COLO668 (cell line): ENCODE data around the gene KIF5A.
A peak's percentile ranks its signal among the peaks of the same experiment; 100 is the strongest.

ENCODE experiments used
- DNase-seq: peaks from one replicate; lab custom pipeline; 2025; ENCODE audit not compliant: unreplicated experiment; lab: John Stamatoyannopoulos, UW

KIF5A gene

DNA sequence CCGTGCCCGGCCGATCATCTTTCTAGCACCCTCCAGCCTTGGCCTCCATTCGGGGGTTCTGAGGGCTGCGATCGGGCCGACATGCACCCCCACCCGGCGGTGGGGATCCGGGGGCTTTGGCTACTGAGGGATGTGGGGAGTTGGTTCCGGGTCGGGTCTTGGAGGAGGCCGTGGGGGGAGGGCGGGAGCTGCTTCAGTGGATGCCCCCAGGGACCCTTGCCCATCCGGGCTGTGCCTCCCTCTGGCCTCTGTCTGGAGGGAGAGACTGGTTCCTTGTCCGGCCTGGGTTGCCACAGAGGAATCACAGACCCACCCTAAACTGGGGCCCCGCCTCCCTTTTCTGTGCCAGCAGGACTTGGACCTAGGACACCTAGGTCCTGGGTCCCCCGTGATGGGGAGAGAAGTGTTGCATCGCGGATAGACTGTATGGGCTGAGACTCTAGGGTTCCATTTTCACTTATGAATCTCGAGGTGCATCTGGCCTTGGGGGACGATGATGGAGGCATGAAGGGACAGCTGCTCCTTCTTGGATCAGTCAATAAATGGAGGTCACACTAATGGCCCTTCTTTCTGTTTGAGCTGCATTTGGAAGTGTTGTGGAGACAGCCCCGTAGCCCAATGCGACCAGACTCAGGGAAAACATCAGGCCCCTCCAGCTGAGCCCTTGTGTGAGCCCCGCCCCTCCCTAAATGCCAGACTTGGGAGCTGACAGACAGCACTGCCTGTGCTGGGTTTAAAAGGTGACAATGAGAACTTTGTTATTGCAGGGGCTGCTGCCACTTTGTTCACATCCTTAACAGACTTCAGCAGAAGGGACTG, 55.4 kb downstream of the KIF5A start:
- DNase-seq = peak; percentile 9

- no peak for DNase-seq
Measured at GRCh38 chr12:57605811-57606311, 56.0 kb downstream of the KIF5A start.

GRCh38 chr12:57606399-57606798, 56.6 kb downstream of the KIF5A start:
- DNase-seq = no peak

DNA sequence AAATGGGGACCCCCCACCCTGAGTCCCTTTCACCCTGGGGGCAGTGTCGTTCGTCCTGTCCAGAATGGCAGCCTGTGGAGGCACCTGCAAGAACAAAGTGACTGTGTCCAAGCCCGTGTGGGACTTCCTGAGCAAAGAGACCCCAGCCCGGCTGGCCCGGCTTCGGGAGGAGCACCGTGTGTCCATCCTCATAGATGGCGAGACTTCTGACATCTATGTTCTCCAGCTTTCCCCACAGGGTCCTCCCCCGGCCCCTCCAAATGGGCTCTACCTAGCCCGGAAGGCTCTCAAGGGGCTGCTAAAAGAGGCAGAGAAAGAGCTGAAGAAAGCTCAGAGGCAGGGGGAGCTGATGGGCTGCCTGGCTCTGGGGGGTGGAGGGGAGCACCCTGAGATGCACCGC, 57.0 kb downstream of the KIF5A start:
- DNase-seq = no peak

GRCh38 chr12:57607958-57608663, 58.3 kb downstream of the KIF5A start:
- DNase-seq = no peak

DNA sequence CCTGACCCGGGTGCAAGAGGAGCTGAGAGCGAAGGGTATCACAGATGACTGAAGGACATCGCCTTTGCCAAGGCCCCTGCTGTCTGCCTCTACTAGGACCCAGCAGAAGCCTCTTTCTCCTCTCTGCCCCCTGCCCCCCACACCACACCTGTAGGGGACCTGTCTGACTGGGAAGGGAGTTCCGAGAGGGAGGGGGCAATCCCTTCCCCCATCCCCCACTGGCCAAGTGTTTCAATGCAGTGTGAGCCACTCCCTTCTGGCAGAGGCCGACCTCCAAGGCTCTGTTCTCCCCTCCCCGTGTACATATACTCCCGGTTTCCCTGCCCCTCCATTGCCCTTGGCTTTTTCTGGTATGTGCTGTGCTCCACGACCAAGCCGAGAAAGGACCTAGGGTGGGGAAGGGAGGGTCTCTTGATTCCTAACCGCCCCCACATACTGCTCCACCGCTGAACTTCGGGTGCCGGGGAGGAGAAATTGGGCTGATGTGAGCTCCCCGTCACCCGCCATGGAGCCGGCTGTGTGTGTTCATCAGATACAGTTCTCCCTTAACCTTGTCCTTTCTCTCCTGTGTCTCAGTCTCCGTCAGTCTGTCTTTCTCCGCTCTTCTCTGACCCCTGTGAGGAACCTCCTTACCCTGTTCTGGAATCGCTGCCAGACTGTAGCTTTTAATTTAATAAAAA, 59.4 kb downstream of the KIF5A start:
- DNase-seq = no peak

GRCh38 chr12:57609781-57610553, 60.1 kb downstream of the KIF5A start:
- no peak for DNase-seq

DNA sequence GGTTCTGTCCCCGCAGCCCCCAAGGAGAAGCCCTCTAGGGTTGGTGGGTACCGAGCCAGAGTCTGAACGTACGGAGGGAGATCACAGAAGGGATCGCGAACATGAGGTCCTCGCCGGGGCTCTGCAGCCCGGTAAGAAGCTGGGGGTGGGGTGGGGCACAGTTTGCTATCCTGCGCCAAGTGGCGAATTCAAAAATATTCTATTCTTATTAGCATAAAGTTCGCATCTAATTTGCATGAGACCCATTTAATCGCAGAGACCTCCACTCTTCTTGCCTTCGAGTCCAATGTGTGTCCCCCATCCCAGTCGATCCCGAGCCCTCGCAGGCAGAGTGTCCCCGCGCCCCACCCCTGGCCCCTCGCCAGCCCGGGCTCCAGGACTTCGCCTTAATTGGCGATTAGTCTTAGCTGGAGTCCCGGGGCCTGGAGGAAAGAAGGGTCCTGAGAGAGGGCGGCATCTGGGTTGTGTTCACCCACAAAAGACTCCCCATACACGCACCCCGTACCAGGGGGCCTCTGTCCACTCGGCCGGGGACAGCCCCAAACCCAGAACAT, 60.8 kb downstream of the KIF5A start:
- DNase-seq = no peak

- peak; percentile 23 for DNase-seq
Measured at GRCh38 chr12:57611108-57611826, 61.4 kb downstream of the KIF5A start, which contains the start of gene ARHGEF25. Gene ARHGEF25 (plus strand): TSS chr12:57611435. CDS start chr12:57611895, 460 bp downstream.

- no peak for DNase-seq
Measured at GRCh38 chr12:57611827-57612710, 62.2 kb downstream of the KIF5A start.

GRCh38 chr12:57612711-57613426, 63.0 kb downstream of the KIF5A start:
- no peak for DNase-seq

GRCh38 chr12:57613427-57614109, 63.7 kb downstream of the KIF5A start:
- DNase-seq = no peak

- no peak for DNase-seq
Measured at GRCh38 chr12:57614178-57614947, 64.5 kb downstream of the KIF5A start.

DNA sequence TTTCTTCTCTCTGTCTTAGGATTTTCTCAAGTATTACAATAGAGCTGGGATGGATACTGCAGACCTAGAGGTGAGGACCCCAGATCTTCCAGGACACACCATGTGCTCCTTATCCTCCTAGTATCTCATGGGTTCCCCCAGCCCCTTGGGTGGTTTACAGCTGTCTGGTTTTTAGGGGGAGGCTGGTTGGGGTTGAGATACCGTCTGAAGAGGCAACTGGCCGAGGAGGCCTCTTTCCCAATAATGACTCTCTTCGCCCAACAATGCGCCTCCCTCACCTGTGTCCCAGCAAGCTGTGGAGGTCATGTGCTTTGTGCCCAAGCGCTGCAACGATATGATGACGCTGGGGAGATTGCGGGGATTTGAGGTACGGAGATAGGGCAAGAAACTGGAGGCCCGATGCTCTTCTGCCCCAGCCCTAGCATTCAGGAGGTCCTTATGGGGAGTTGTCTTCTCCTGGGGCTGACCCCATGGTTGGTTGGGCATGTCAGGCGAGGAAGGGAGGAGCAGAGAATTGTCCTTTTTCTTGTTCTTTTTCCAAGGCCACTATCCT, 65.2 kb downstream of the KIF5A start:
- DNase-seq = no peak

DNA sequence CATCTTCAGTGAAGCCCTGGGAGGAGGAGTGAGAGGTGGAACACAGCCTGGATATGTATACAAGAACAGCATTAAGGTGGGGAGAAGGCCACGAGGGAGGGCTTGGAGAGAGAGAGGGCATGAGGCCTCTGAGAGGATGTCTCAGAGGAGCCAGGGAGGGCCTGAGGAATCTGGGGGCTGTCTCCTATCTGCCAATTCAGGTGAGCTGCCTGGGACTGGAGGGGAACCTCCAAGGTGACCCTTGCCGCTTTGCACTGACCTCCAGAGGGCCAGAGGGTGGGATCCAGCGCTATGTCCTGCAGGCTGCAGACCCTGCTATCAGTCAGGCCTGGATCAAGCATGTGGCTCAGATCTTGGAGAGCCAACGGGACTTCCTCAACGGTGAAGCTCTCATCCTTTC, 65.8 kb downstream of the KIF5A start:
- no peak for DNase-seq

DNA sequence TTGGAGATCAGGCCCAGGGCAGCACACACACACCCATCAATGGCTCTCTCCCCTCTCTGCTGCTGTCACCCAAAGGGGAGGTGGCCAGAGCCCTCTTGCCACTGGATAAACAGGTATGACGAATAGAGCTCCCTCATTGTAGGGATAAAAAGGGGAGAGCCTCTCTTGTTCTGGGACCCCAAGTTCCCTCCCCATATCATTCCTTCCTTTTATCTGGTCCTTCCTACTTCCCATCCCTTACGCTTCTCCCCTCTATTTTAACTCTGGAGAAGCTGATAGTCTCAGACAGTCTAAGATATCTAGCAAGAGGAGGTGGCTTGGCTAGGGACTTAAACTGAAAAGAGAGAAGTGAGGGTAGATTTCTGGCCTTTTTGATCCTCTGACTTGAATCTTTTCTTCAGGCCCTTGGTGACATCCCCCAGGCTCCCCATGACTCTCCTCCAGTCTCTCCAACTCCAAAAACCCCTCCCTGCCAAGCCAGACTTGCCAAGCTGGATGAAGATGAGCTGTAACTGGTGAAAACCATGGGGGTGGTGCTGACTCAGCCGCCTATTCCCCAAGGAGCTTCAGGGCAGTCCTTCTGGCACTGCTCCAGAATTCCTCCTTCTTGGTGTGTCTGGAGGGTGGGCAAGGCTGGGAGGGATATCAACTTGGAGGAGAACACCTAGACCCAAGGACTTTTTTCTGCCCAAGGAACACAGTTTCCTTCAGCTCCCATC, 66.7 kb downstream of the KIF5A start:
- DNase-seq = no peak
